HepG2 (cell line): ENCODE results near the gene KRT2. TPM values are rescaled to one million over a fixed set of nuclear protein-coding genes. Genes with fewer than 3 reads are reported as not detected.

Experiments
- ATAC-seq: fragments of 200-7000 bp; cut with Tn5 transposase; 3 replicates; pipeline ENCODE4 v1.9.1; 2020; ENCODE audit warnings: mild to moderate bottlenecking, moderate library complexity
- BruUV-seq: library from RNA; stranded (reverse); fragments of 400-500 nt; replicated peaks from 2 replicates; lab custom pipeline; 2021; lab: Mats Ljungman, UMichigan
- CTCF ChIA-PET: fragments of 300-600 bp; formaldehyde crosslinking; extraction: SDS; loops from one replicate; lab custom pipeline; 2021; ENCODE audit warnings: low total read pairs, inconsistent platforms, low intra/inter-chr PET ratio; lab: Yijun Ruan, JAX
- POLR2A ChIA-PET: fragments of 350-600 bp; sonication (Branson Sonifier 250); formaldehyde crosslinking; loops from one replicate; lab custom pipeline; 2020; ENCODE audit warnings: antibody characterized with exemption, inconsistent platforms; lab: Yijun Ruan, JAX
- DNase-seq: peaks from one replicate; pipeline ENCODE4 v3.0.0-alpha.2; 2015; ENCODE audit warnings: low spot score
- FAIRE-seq: peaks from 3 replicates; lab custom pipeline; 2011; peaks lifted over from hg19 to GRCh38; lab: Jason Lieb, UNC
- H2AFZ ChIP-seq: one replicate; pipeline ENCODE4 v1.6.1; 2011; ENCODE audit warnings: low read length, inconsistent platforms
- H3K27ac ChIP-seq: fragments of 300-600 bp; 3 replicates; pipeline ENCODE4 v1.8.0; 2011; ENCODE audit warnings: mixed run types, mild to moderate bottlenecking, mixed read lengths, low read length, inconsistent platforms; ENCODE audit not compliant: insufficient read depth; ENCODE audit errors: extremely low read length
- H3K27me3 ChIP-seq, 2 experiments: fragments of 200-600 bp in 1 of 2; 2 replicates in 1 of 2; 3 replicates in 1 of 2; pipeline versions ENCODE4 v1.6.0 to v1.8.0; 2011; ENCODE audit warnings: low read length in 2 of 2, mild to moderate bottlenecking in 2 of 2, moderate library complexity in 2 of 2, inconsistent platforms in 1 of 2; ENCODE audit not compliant: insufficient read depth in 2 of 2, control insufficient read depth in 1 of 2
- H3K36me3 ChIP-seq, 2 experiments: fragments of 200-600 bp in 1 of 2; replicated peaks in 1 of 2; 2 replicates in 1 of 2; 3 replicates in 1 of 2; pipeline versions ENCODE4 v1.5.1 to v1.8.0; 2011; ENCODE audit warnings: low read length in 2 of 2, inconsistent platforms in 1 of 2; ENCODE audit not compliant: insufficient read depth in 2 of 2, control insufficient read depth in 1 of 2
- H3K4me1 ChIP-seq: 2 replicates; pipeline ENCODE4 v1.5.1; 2012; ENCODE audit warnings: low read length, inconsistent platforms; ENCODE audit not compliant: insufficient read depth
- H3K4me2 ChIP-seq: 2 replicates; pipeline ENCODE4 v1.6.0; 2011; ENCODE audit warnings: low read depth, low read length, inconsistent platforms
- H3K4me3 ChIP-seq, 3 experiments: fragments of 200-600 bp in 1 of 3; sonication (generic), shearing (Covaris generic) in 1 of 3; replicated peaks in 1 of 3; 2 replicates each; pipeline ENCODE4 v1.5.1; 2011 to 2016; ENCODE audit warnings: low read length in 3 of 3, inconsistent platforms in 2 of 3, low read depth in 2 of 3, mild to moderate bottlenecking in 2 of 3, control low read depth in 1 of 3, mixed read lengths in 1 of 3; ENCODE audit not compliant: insufficient read depth in 1 of 3
- H3K79me2 ChIP-seq: one replicate; pipeline ENCODE4 v1.6.1; 2011; ENCODE audit warnings: low read length, inconsistent platforms; ENCODE audit not compliant: insufficient read depth
- H3K9ac ChIP-seq: 2 replicates; pipeline ENCODE4 v1.6.0; 2011; ENCODE audit warnings: mild to moderate bottlenecking, low read depth, low read length, inconsistent platforms; ENCODE audit not compliant: insufficient read depth
- H3K9me3 ChIP-seq: 2 replicates; pipeline ENCODE4 v1.5.1; 2012; ENCODE audit warnings: mild to moderate bottlenecking, low read length
- H4K20me1 ChIP-seq: 2 replicates; pipeline ENCODE4 v1.6.0; 2011; ENCODE audit warnings: inconsistent platforms, mild to moderate bottlenecking, low read length, moderate library complexity; ENCODE audit not compliant: insufficient read depth
- AFF4 ChIP-seq: sonication (generic); formaldehyde crosslinking; IDR thresholded peaks from 2 replicates; pipeline ENCODE4 v1.4.0; 2020; ENCODE audit warnings: missing genetic modification reagents
- CTCF ChIP-seq: sonication (generic); formaldehyde crosslinking; IDR thresholded peaks from 2 replicates; pipeline ENCODE4 v1.5.0; 2020; ENCODE audit warnings: mild to moderate bottlenecking, missing genetic modification reagents, moderate library complexity
- PATZ1 ChIP-seq: sonication (generic); formaldehyde crosslinking; IDR thresholded peaks from 2 replicates; pipeline ENCODE4 v1.4.0; 2020; ENCODE audit warnings: missing genetic modification reagents
- SP4 ChIP-seq: sonication (generic); formaldehyde crosslinking; IDR thresholded peaks from 2 replicates; pipeline ENCODE4 v1.8.1; 2023; ENCODE audit warnings: mild to moderate bottlenecking, missing genetic modification reagents
- STAG1 ChIP-seq: sonication (generic); formaldehyde crosslinking; IDR thresholded peaks from 2 replicates; pipeline ENCODE4 v1.4.0; 2020; ENCODE audit warnings: missing genetic modification reagents
- STAT6 ChIP-seq: sonication (generic); formaldehyde crosslinking; IDR thresholded peaks from 2 replicates; pipeline ENCODE4 v1.4.0; 2020; ENCODE audit warnings: missing genetic modification reagents, mild to moderate bottlenecking, borderline replicate concordance
- SUZ12 ChIP-seq: fragments of 150-350 bp; IDR thresholded peaks from 2 replicates; pipeline ENCODE4 v1.6.1; 2014; ENCODE audit warnings: low read depth, low read length
- WGBS: methylation state at CpG from one replicate; pipeline ENCODE4 v1.1.6; 2017; ENCODE audit warnings: low lambda C conversion rate; 5-methylcytosine and 5-hydroxymethylcytosine counted together
- in situ Hi-C: cut with HindIII; loops from 2 replicates; pipeline ENCODE4 v1.10.0; 2017; ENCODE audit warnings: low pct_unique_long_range_greater_than_20kb; ENCODE audit not compliant: extremely low pct_ligation_motif_present
- intact Hi-C: fragments of 100-400 bp; cut with micrococcal nuclease; formaldehyde crosslinking; loops from one replicate; pipeline ENCODE4 v1.10.0; 2022; ENCODE audit not compliant: unreplicated experiment
- polyA plus RNA-seq, 8 experiments: library from polyadenylated mRNA; depleted of rRNA in 3 of 8; stranded (reverse) in 7 of 8; unstranded in 1 of 8; fragments of >200 nt; fragmentation: Illumina TruSeq in 4 of 8; extraction: Trizol in 4 of 8; gene quantifications; 2 replicates each; pipeline versions ENCODE4 v1.2.1 to v1.2.3, GENCODE V29; 2011 to 2016; ENCODE audit warnings: low read depth in 4 of 8, missing spikeins in 1 of 8, mixed read lengths in 1 of 8; ENCODE audit not compliant: insufficient read depth in 1 of 8
- total RNA-seq, 5 experiments: library from RNA; depleted of rRNA; stranded (reverse); fragments of >200 nt; fragmentation: Illumina TruSeq; extraction: Trizol; gene quantifications; 2 replicates each; pipeline ENCODE4 v1.2.3, GENCODE V29; 2016; ENCODE audit warnings: low read depth in 1 of 5

KRT2 gene
- total and polyA plus RNA-seq, 2 of the 13 experiments (the other 11 are each of a cell fraction or from before 2014, with no cell fraction given): not detected

- H3K27me3 ChIP-seq: peaks cover 5 to 45% of the 10 kb centered on the region in 2 experiments; a peak in 3 of 5 replicates
- intact Hi-C loops: no loop called here
- no peak overlapping the region for H3K27ac ChIP-seq
- no peaks in the 10 kb centered on the region for H3K9me3 ChIP-seq
- WGBS: no CpG with 5 or more reads among the region's 8 CpGs
- no peaks in the 10 kb centered on the region for H3K36me3 ChIP-seq
- H3K4me1 ChIP-seq: no peaks in the 10 kb centered on the region
- H3K4me2 ChIP-seq: no peak overlapping the region
- peak; percentile 94 for ATAC-seq
- H3K9ac ChIP-seq: no peak overlapping the region
- ChIA-PET CTCF (interaction anchor here (0.7 to 1.0 kb wide), 2 partner anchors 179 to 289 kb away, joined by 3 to 5 read pairs; no protein-coding TSS in a partner anchor), POLR2A (no interaction called here)
- H2AFZ ChIP-seq: no peak overlapping the region
- H3K79me2 ChIP-seq: no peaks in the 10 kb centered on the region
- no TSS peak for BruUV-seq
- FAIRE-seq: no peak
- peak; percentile 15 for DNase-seq
- in situ Hi-C loops: loop anchor here (25.0 kb wide), 1 partner anchor 295 kb away; no protein-coding TSS in a partner anchor
- H4K20me1 ChIP-seq: no peaks in the 10 kb centered on the region
- TF ChIP-seq SUZ12 (no peak), PATZ1 (CRISPR knock-in tag) (0 out of 2 replicates have a peak, but pooled peaks have one; percentile 18), SP4 (CRISPR knock-in tag) (0 out of 2 replicates have a peak, but pooled peaks have one; percentile 27), AFF4 (no peak), CTCF (CRISPR knock-in tag) (peak; percentile 74), STAT6 (CRISPR knock-in tag) (no peak), STAG1 (CRISPR knock-in tag) (peak; percentile 51)
- H3K4me3 ChIP-seq: no peak overlapping the region
Observed at GRCh38 chr12:52692254-52692653, 40.2 kb upstream of the KRT2 start.
